Keratinocyte (primary cell): ENCODE data around the gene FRAS1. TPM values are rescaled to one million over a fixed set of nuclear protein-coding genes. Genes with fewer than 3 reads are reported as not detected.

Experiments used
- DNase-seq: peaks from one replicate; pipeline ENCODE4 v3.0.0-alpha.2; 2011; ENCODE audit warnings: low read depth, missing footprints, low spot score
- FAIRE-seq: peaks from 2 replicates; lab custom pipeline; 2011; peaks lifted over from hg19 to GRCh38; lab: Jason Lieb, UNC
- H2AFZ ChIP-seq: 2 replicates; pipeline ENCODE4 v1.6.0; 2012; ENCODE audit warnings: low read length, control low read depth, inconsistent platforms; ENCODE audit not compliant: control insufficient read depth
- H3K27ac ChIP-seq: 2 replicates; pipeline ENCODE4 v1.5.1; 2011; ENCODE audit warnings: low read length; ENCODE audit not compliant: control insufficient read depth, insufficient read depth
- H3K27me3 ChIP-seq: 3 replicates; pipeline ENCODE4 v1.6.0; 2011; ENCODE audit warnings: low read length; ENCODE audit not compliant: control insufficient read depth, insufficient read depth; ENCODE audit errors: extremely low read depth
- H3K36me3 ChIP-seq, 2 experiments: 2 replicates in 1 of 2; 3 replicates in 1 of 2; pipeline ENCODE4 v1.5.1; 2011; ENCODE audit warnings: low read length in 2 of 2, mild to moderate bottlenecking in 1 of 2; ENCODE audit not compliant: control insufficient read depth in 2 of 2, insufficient read depth in 2 of 2; ENCODE audit errors: extremely low read depth in 1 of 2
- H3K4me1 ChIP-seq: 3 replicates; pipeline ENCODE4 v1.5.1; 2011; ENCODE audit warnings: low read length; ENCODE audit not compliant: control insufficient read depth, insufficient read depth; ENCODE audit errors: extremely low read depth
- H3K4me2 ChIP-seq: 3 replicates; pipeline ENCODE4 v1.6.0; 2011; ENCODE audit warnings: low read depth, low read length; ENCODE audit not compliant: control insufficient read depth, insufficient read depth; ENCODE audit errors: extremely low read depth
- H3K4me3 ChIP-seq, 3 experiments: fragments of 200-600 bp in 1 of 3; sonication (generic) in 1 of 3; 2 replicates in 2 of 3; 3 replicates in 1 of 3; pipeline ENCODE4 v1.5.1; 2011 to 2016; ENCODE audit warnings: low read length in 3 of 3, mild to moderate bottlenecking in 3 of 3, control low read depth in 2 of 3, inconsistent platforms in 1 of 3, low read depth in 1 of 3, mixed read lengths in 1 of 3, mixed run types in 1 of 3, moderate library complexity in 1 of 3; ENCODE audit not compliant: control insufficient read depth in 2 of 3, insufficient read depth in 2 of 3; ENCODE audit errors: extremely low read depth in 1 of 3
- H3K79me2 ChIP-seq: 2 replicates; pipeline ENCODE4 v1.6.0; 2012; ENCODE audit warnings: low read length; ENCODE audit not compliant: control insufficient read depth, insufficient read depth
- H3K9ac ChIP-seq: 3 replicates; pipeline ENCODE4 v1.6.0; 2011; ENCODE audit warnings: low read length; ENCODE audit not compliant: control insufficient read depth, insufficient read depth; ENCODE audit errors: extremely low read depth
- H3K9me1 ChIP-seq: 3 replicates; pipeline ENCODE4 v1.6.0; 2011; ENCODE audit warnings: low read length; ENCODE audit not compliant: control insufficient read depth, insufficient read depth; ENCODE audit errors: extremely low read depth
- H3K9me3 ChIP-seq: 2 replicates; pipeline ENCODE4 v1.5.1; 2012; ENCODE audit warnings: low read depth, low read length; ENCODE audit not compliant: control insufficient read depth
- H4K20me1 ChIP-seq: 3 replicates; pipeline ENCODE4 v1.6.0; 2011; ENCODE audit warnings: low read length; ENCODE audit not compliant: control insufficient read depth, insufficient read depth; ENCODE audit errors: extremely low read depth
- CTCF ChIP-seq, 3 experiments: IDR thresholded peaks in 1 of 3; conservative IDR thresholded peaks in 1 of 3; optimal IDR thresholded peaks in 1 of 3; 2 replicates in 2 of 3; 3 replicates in 1 of 3; pipeline versions ENCODE3 to v1.5.1; 2011; ENCODE audit warnings: low read length in 3 of 3, mild to moderate bottlenecking in 3 of 3, moderate library complexity in 2 of 3, control low read depth in 1 of 3, inconsistent platforms in 1 of 3; ENCODE audit not compliant: insufficient read depth in 2 of 3; ENCODE audit errors: extremely low read depth in 1 of 3
- EZH2 ChIP-seq: IDR thresholded peaks from one replicate; pipeline ENCODE4 v1.6.1; 2012; ENCODE audit warnings: inconsistent platforms, mild to moderate bottlenecking, low read length, moderate library complexity
- dilution Hi-C: fragments of 300-500 bp; cut with MboI; formaldehyde crosslinking; loops from one replicate; pipeline ENCODE4 v1.7.0; 2020; ENCODE audit warnings: low sequenced_read_pairs; ENCODE audit not compliant: extremely low pct_ligation_motif_present
- polyA plus RNA-seq, 5 experiments: library from polyadenylated mRNA; depleted of rRNA in 3 of 5; stranded (reverse) in 3 of 5; stranded (forward) in 1 of 5; unstranded in 1 of 5; fragments of >200 nt; gene quantifications; 1 replicate in 1 of 5; 2 replicates in 3 of 5; 3 replicates in 1 of 5; pipeline versions ENCODE4 v1.2.1 to v1.2.3, GENCODE V29; 2011 to 2012; ENCODE audit warnings: missing spikeins in 2 of 5, low read depth in 1 of 5, low replicate concordance in 1 of 5

Gene FRAS1
- polyA plus RNA-seq, 1 donor (not counting 4 experiments of a cell fraction or from before 2014, with no cell fraction given) = 3.5 TPM

DNA sequence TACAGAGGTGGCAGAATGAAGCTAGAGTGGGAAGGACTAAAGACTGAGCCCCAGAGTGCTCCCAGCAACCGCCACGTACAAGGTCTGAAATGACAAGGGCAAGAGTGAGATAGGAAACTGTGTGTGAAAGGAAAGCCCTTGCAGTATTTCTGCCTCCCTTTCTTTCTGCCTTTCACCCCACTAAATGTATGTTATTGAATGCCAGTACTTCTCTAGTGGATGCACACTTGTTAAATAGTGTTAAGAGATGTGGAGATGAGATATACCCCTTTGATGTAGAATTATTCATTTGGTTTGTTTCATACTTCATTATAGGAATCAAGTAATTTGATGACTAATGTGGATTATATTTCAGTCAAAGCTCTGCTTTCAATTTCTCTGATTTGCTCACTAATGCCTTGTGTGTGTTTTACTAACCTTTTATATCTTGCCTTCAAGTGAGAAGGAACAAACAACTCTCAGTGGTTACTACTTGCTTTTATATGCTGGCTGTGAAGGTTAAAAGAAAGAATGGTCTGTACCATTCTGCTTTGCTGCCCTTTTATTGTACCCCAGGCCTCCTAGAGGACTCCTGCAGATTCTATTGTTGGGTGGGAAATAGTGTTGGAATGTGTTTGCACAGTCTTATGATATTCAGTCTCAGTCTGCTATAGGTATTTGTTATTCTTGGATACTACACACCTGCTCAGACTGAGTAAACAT is 486.5 kb downstream of the FRAS1 start:
- TF ChIP-seq EZH2 (no peak), CTCF (optimal IDR thresholded peaks at IDR 0.05 in 1 of 3, IDR thresholded peaks at IDR 0.05 in 1 of 3, conservative IDR thresholded peaks at IDR 0.05 in 1 of 3; ENCODE audit: extremely low read depth in 1 of 3, insufficient read depth in 2 of 3, low read length in 3 of 3) (no peak)
- no peak for FAIRE-seq
- no peaks in the 10 kb centered on the region for H4K20me1 ChIP-seq
- H3K79me2 ChIP-seq = no peaks in the 10 kb centered on the region
- no peak overlapping the region for H3K27ac ChIP-seq
- H3K36me3 ChIP-seq = no peaks in the 10 kb centered on the region
- H3K4me2 ChIP-seq = no peak overlapping the region
- peaks cover 10% of the 10 kb centered on the region for H3K4me1 ChIP-seq
- H3K9me3 ChIP-seq = no peaks in the 10 kb centered on the region
- DNase-seq = no peak
- no peaks in the 10 kb centered on the region for H3K9me1 ChIP-seq
- no peaks in the 10 kb centered on the region for H3K27me3 ChIP-seq
- H3K9ac ChIP-seq = no peak overlapping the region
- dilution Hi-C loops = no loop called here
- H3K4me3 ChIP-seq = no peak overlapping the region
- H2AFZ ChIP-seq = no peak overlapping the region

- Histone ChIP-seq H3K4me3 (no peak overlapping the region), H3K9me1 (no peaks in the 10 kb centered on the region), H2AFZ (no peak overlapping the region), H3K36me3 (no peaks in the 10 kb centered on the region), H3K4me1 (peaks cover 10% of the 10 kb centered on the region), H3K9me3 (no peaks in the 10 kb centered on the region), H3K79me2 (no peaks in the 10 kb centered on the region), H3K9ac (no peak overlapping the region), H3K4me2 (no peak overlapping the region), H4K20me1 (no peaks in the 10 kb centered on the region), H3K27me3 (no peaks in the 10 kb centered on the region), H3K27ac (no peak overlapping the region)
- FAIRE-seq (no peak), DNase-seq (no peak)
- TF ChIP-seq CTCF (optimal IDR thresholded peaks at IDR 0.05 in 1 of 3, IDR thresholded peaks at IDR 0.05 in 1 of 3, conservative IDR thresholded peaks at IDR 0.05 in 1 of 3; ENCODE audit: extremely low read depth in 1 of 3, insufficient read depth in 2 of 3, low read length in 3 of 3) (no peak), EZH2 (no peak)
- dilution Hi-C loops = no loop called here
These were observed 487.6 kb downstream of the FRAS1 start for GRCh38 chr4:78544678-78545077.
